ENCODE measurements around the gene SMCO2. TPM values are rescaled to one million over a fixed set of nuclear protein-coding genes. Genes with fewer than 3 reads are reported as not detected.

Gene SMCO2
- total and polyA plus RNA-seq, 9 of the 15 experiments (the other 6 are each of a cell fraction or from before 2014, with no cell fraction given) = not detected

GRCh38 chr12:27535318-27535717 is 88.8 kb downstream of the SMCO2 start (continued):
- TF ChIP-seq ZMIZ1 (IDR thresholded peaks at IDR 0.05; ENCODE audit: low read depth in 2 of 2, low read length in 2 of 2) (no peak), NFE2L1 (tag; IDR thresholded peaks at IDR 0.05; ENCODE audit: borderline replicate concordance, low read depth) (no peak), FIP1L1 (IDR thresholded peaks at IDR 0.05; ENCODE audit: low read depth, low read length, poor library complexity, severe bottlenecking) (no peak), CBFA2T3 (IDR thresholded peaks at IDR 0.05) (no peak), ELF2 (CRISPR knock-in tag; IDR thresholded peaks at IDR 0.05) (no peak), MTA3 (IDR thresholded peaks at IDR 0.05; ENCODE audit: borderline replicate concordance) (no peak), SIN3A (IDR thresholded peaks at IDR 0.05; ENCODE audit: borderline replicate concordance in 2 of 2, control insufficient read depth in 1 of 2, low read depth in 2 of 2, low read length in 2 of 2) (no peak)

Data from K562 (cell line).